Endothelial cell of umbilical vein (primary cell): Measurements from ENCODE around the gene RASIP1. TPM values are rescaled to one million over a fixed set of nuclear protein-coding genes. Genes with fewer than 3 reads are reported as not detected.
A peak's percentile ranks its signal among the peaks of the same experiment; 100 is the strongest.

Experiments
- BruUV-seq: library from RNA; stranded (reverse); fragments of 400-500 nt; replicated peaks from 2 replicates; lab custom pipeline; 2021; lab: Mats Ljungman, UMichigan
- CTCF ChIA-PET: fragments of 300-600, 350-600 bp; sonication (Branson Sonifier 250); formaldehyde crosslinking; loops from one replicate; lab custom pipeline; 2021; ENCODE audit warnings: antibody characterized with exemption, inconsistent platforms; lab: Charles Lee
- POLR2A ChIA-PET: fragments of 300-600, 350-600 bp; sonication (Branson Sonifier 250); formaldehyde crosslinking; loops from one replicate; lab custom pipeline; 2021; ENCODE audit warnings: antibody characterized with exemption, inconsistent platforms; lab: Charles Lee
- DNase-seq: peaks from one replicate; pipeline ENCODE4 v3.0.0-alpha.2; 2011; ENCODE audit warnings: low read depth, low spot score
- FAIRE-seq: peaks from 2 replicates; lab custom pipeline; 2011; peaks lifted over from hg19 to GRCh38; lab: Jason Lieb, UNC
- H2AFZ ChIP-seq: 2 replicates; pipeline ENCODE4 v1.6.0; 2012; ENCODE audit warnings: low read depth, low read length, control low read depth, inconsistent platforms
- H3K27ac ChIP-seq: 2 replicates; pipeline ENCODE4 v1.5.1; 2011; ENCODE audit warnings: low read depth, mild to moderate bottlenecking, control low read depth, low read length, moderate library complexity; ENCODE audit not compliant: insufficient read depth
- H3K27me3 ChIP-seq, 2 experiments: 2 replicates each; pipeline versions ENCODE4 v1.6.0 to v1.6.1; 2011; ENCODE audit warnings: low read length in 2 of 2, mixed read lengths in 1 of 2; ENCODE audit not compliant: control insufficient read depth in 2 of 2, insufficient read depth in 2 of 2
- H3K36me3 ChIP-seq, 2 experiments: 2 replicates in 1 of 2; 3 replicates in 1 of 2; pipeline ENCODE4 v1.5.1; 2011; ENCODE audit warnings: low read length in 2 of 2, mild to moderate bottlenecking in 1 of 2, moderate library complexity in 1 of 2; ENCODE audit not compliant: control insufficient read depth in 2 of 2, insufficient read depth in 2 of 2; ENCODE audit errors: extremely low read depth in 1 of 2
- H3K4me1 ChIP-seq: 3 replicates; pipeline ENCODE4 v1.5.1; 2011; ENCODE audit warnings: mild to moderate bottlenecking, low read length; ENCODE audit not compliant: control insufficient read depth, insufficient read depth; ENCODE audit errors: extremely low read depth
- H3K4me2 ChIP-seq: 2 replicates; pipeline ENCODE4 v1.6.1; 2011; ENCODE audit warnings: low read length, control low read depth, mixed read lengths; ENCODE audit not compliant: insufficient read depth
- H3K4me3 ChIP-seq, 3 experiments: fragments of 200-600 bp in 1 of 3; sonication (generic), shearing (Covaris generic) in 1 of 3; replicated peaks in 1 of 3; 2 replicates each; pipeline ENCODE4 v1.5.1; 2011 to 2016; ENCODE audit warnings: control low read depth in 3 of 3, low read length in 3 of 3, mild to moderate bottlenecking in 2 of 3, inconsistent platforms in 1 of 3, low read depth in 1 of 3, moderate library complexity in 1 of 3; ENCODE audit not compliant: insufficient read depth in 1 of 3
- H3K79me2 ChIP-seq: 2 replicates; pipeline ENCODE4 v1.6.0; 2012; ENCODE audit warnings: low read length, inconsistent platforms; ENCODE audit not compliant: control insufficient read depth, insufficient read depth
- H3K9ac ChIP-seq: replicated peaks from 2 replicates; pipeline ENCODE3; 2011; ENCODE audit warnings: low read length, control low read depth; ENCODE audit not compliant: insufficient read depth; ENCODE audit errors: extremely low read depth
- H3K9me1 ChIP-seq: replicated peaks from 3 replicates; pipeline ENCODE4 v1.6.0; 2011; ENCODE audit warnings: mild to moderate bottlenecking, low read length; ENCODE audit not compliant: control insufficient read depth, insufficient read depth; ENCODE audit errors: extremely low read depth
- H3K9me3 ChIP-seq: replicated peaks from 2 replicates; pipeline ENCODE4 v1.5.1; 2012; ENCODE audit warnings: low read length, inconsistent platforms; ENCODE audit not compliant: control insufficient read depth, insufficient read depth
- H4K20me1 ChIP-seq: replicated peaks from 2 replicates; pipeline ENCODE3; 2011; ENCODE audit warnings: mild to moderate bottlenecking, low read length; ENCODE audit not compliant: control insufficient read depth, insufficient read depth; ENCODE audit errors: extremely low read depth
- EZH2 ChIP-seq: IDR thresholded peaks from 2 replicates; pipeline ENCODE4 v1.6.1; 2012; ENCODE audit warnings: borderline replicate concordance, low read depth, mild to moderate bottlenecking, moderate library complexity, low read length, inconsistent platforms; ENCODE audit not compliant: severe bottlenecking
- FOS ChIP-seq: IDR thresholded peaks from 2 replicates; pipeline ENCODE4 v1.6.1; 2011; ENCODE audit warnings: mild to moderate bottlenecking, low read length, moderate library complexity, borderline replicate concordance; ENCODE audit not compliant: insufficient read depth
- GATA2 ChIP-seq: IDR thresholded peaks from 2 replicates; pipeline ENCODE4 v1.7.0; 2011; ENCODE audit warnings: low read depth, mild to moderate bottlenecking, moderate library complexity, mixed read lengths, low read length; ENCODE audit not compliant: insufficient read length, insufficient read depth
- JUN ChIP-seq: IDR thresholded peaks from 2 replicates; pipeline ENCODE4 v1.6.1; 2011; ENCODE audit warnings: borderline replicate concordance, low read depth; ENCODE audit not compliant: insufficient read length, insufficient read depth
- MAX ChIP-seq: IDR thresholded peaks from 2 replicates; pipeline ENCODE4 v1.6.1; 2011; ENCODE audit not compliant: insufficient read depth, insufficient read length
- MYC ChIP-seq: IDR thresholded peaks from one replicate; pipeline ENCODE4 v1.6.1; 2011; ENCODE audit warnings: mild to moderate bottlenecking, low read depth, low read length
- POLR2A ChIP-seq: IDR thresholded peaks from 2 replicates; pipeline ENCODE4 v1.6.1; 2012; ENCODE audit warnings: low read depth, mild to moderate bottlenecking, control low read depth, low read length
- POLR2AphosphoS5 ChIP-seq: IDR thresholded peaks from 2 replicates; pipeline ENCODE4 v1.6.1; 2012; ENCODE audit warnings: low read depth, mild to moderate bottlenecking, control low read depth, low read length, moderate library complexity; ENCODE audit not compliant: insufficient read depth
- dilution Hi-C: fragments of 300-500 bp; cut with MboI; formaldehyde crosslinking; loops from one replicate; pipeline ENCODE4 v1.15.0; 2019; ENCODE audit warnings: low sequenced_read_pairs; ENCODE audit not compliant: extremely low pct_ligation_motif_present
- intact Hi-C: fragments of 100-400 bp; cut with micrococcal nuclease; formaldehyde crosslinking; loops from one replicate; pipeline ENCODE4 v1.10.0; 2022
- polyA plus RNA-seq, 4 experiments: library from polyadenylated mRNA; depleted of rRNA in 3 of 4; stranded (reverse) in 3 of 4; unstranded in 1 of 4; fragments of >200 nt; gene quantifications; 2 replicates each; pipeline versions ENCODE4 v1.2.1 to v1.2.3, GENCODE V29; 2011 to 2012; ENCODE audit warnings: missing spikeins in 1 of 4
- total RNA-seq: library from RNA; stranded (reverse); gene quantifications from 2 replicates; pipeline ENCODE4 v1.2.3, GENCODE V29; 2021
- TF ChIP-seq, protein P1 (sequence below), 2 donors: IDR thresholded peaks; 1 replicate in 1 of 2; 2 replicates in 1 of 2; pipeline ENCODE4 v1.5.1; 2011; ENCODE audit warnings: low read length in 2 of 2, mild to moderate bottlenecking in 2 of 2, moderate library complexity in 2 of 2, control low read depth in 1 of 2, inconsistent platforms in 1 of 2, low read depth in 1 of 2; ENCODE audit not compliant: insufficient read depth in 1 of 2; ENCODE audit errors: extremely low read depth in 1 of 2

RASIP1 gene
- total and polyA plus RNA-seq, 2 donors (not counting 3 experiments of a cell fraction or from before 2014, with no cell fraction given) = 66.2 to 82.1 TPM

DNA sequence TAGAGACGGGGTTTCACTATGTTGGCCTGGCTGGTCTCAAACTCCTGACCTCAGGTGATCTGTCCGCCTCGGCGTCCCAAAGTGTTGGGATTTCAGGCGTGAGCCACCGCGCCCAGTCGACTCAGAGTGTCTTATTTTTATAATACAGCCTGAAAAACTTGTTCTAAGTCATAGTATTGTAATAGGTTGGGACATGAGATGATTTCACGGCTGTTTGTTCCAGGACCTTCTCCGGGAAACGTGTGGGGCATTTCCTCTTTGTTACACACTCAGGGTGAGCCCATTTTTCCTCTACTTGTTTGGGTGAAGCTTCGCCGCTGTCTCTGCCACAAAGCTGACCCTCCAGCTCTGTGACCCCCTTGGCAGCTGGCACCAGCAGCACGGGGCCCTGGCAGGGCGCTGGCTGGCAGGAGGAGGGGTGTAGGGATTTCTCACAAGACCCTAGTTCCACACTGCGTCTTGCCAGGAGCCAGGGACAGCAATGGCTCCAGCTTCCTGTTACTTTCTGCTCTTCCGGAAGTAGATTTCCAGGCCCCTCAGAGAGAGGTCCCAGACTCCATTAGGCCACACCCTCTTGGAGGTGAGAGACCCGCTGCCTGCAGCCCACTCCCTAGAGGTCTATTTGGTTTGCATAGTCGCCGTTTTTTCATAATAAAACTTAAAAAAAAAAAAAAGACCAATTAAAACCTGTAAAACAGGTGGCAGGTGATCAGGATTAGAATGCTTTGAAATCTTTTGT is 30.5 kb upstream of the RASIP1 start:
- no peaks in the 10 kb centered on the region for H3K27me3 ChIP-seq
- H3K4me2 ChIP-seq = no peak overlapping the region
- no peaks in the 10 kb centered on the region for H3K4me1 ChIP-seq
- no peaks in the 10 kb centered on the region for H3K9me3 ChIP-seq
- H3K9me1 ChIP-seq = no peaks in the 10 kb centered on the region
- intact Hi-C loops = no loop called here
- no peaks in the 10 kb centered on the region for H3K79me2 ChIP-seq
- H2AFZ ChIP-seq = peak overlapping the region; percentile 54
- ChIA-PET CTCF (interaction anchor here (1.4 to 1.7 kb wide), 2 partner anchors 18 to 72 kb away, joined by 4 to 5 read pairs; no protein-coding TSS in a partner anchor), POLR2A (no interaction called here)
- H4K20me1 ChIP-seq = no peaks in the 10 kb centered on the region
- no peak overlapping the region for H3K9ac ChIP-seq
- H3K36me3 ChIP-seq = no peaks in the 10 kb centered on the region
- H3K27ac ChIP-seq = no peak overlapping the region
- DNase-seq (no peak), FAIRE-seq (no peak)
- TF ChIP-seq, protein P1, sequence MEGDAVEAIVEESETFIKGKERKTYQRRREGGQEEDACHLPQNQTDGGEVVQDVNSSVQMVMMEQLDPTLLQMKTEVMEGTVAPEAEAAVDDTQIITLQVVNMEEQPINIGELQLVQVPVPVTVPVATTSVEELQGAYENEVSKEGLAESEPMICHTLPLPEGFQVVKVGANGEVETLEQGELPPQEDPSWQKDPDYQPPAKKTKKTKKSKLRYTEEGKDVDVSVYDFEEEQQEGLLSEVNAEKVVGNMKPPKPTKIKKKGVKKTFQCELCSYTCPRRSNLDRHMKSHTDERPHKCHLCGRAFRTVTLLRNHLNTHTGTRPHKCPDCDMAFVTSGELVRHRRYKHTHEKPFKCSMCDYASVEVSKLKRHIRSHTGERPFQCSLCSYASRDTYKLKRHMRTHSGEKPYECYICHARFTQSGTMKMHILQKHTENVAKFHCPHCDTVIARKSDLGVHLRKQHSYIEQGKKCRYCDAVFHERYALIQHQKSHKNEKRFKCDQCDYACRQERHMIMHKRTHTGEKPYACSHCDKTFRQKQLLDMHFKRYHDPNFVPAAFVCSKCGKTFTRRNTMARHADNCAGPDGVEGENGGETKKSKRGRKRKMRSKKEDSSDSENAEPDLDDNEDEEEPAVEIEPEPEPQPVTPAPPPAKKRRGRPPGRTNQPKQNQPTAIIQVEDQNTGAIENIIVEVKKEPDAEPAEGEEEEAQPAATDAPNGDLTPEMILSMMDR (IDR thresholded peaks at IDR 0.05; ENCODE audit: extremely low read depth in 1 of 2, insufficient read depth in 1 of 2, low read depth in 1 of 2, low read length in 2 of 2) = no peak
- no peak for TF ChIP-seq POLR2A
- no peak for TF ChIP-seq MAX
- no peak for TF ChIP-seq MYC
- TF ChIP-seq FOS = no peak
- TF ChIP-seq GATA2 = no peak
- no peak for TF ChIP-seq EZH2
- no peak for TF ChIP-seq POLR2AphosphoS5
- TF ChIP-seq JUN = no peak
- no TSS peak for BruUV-seq
- dilution Hi-C loops = no loop called here
- H3K4me3 ChIP-seq = no peak overlapping the region
